Natural killer cell (primary cell): ENCODE data around the gene TMBIM4. TPM values are rescaled to one million over a fixed set of nuclear protein-coding genes. Genes with fewer than 3 reads are reported as not detected.

Experiments used
- ATAC-seq, 3 donors: fragments of 150-1000 bp in 2 of 3; fragments of 200-7000 bp in 1 of 3; cut with Tn5 transposase; 1 replicate in 1 of 3; 2 replicates in 2 of 3; pipeline ENCODE4 v1.10.0; 2021; ENCODE audit warnings: mild to moderate bottlenecking in 2 of 3, moderate library complexity in 2 of 3
- DNase-seq, 2 donors: peaks; one replicate each; pipeline versions ENCODE4 v3.0.0 to v3.0.0-alpha.2; 2013 to 2021; ENCODE audit warnings: mixed read lengths in 1 of 2
- H3K27ac ChIP-seq: one replicate; pipeline ENCODE4 v1.5.1; 2013; ENCODE audit warnings: mild to moderate bottlenecking, low read length
- H3K27me3 ChIP-seq: one replicate; pipeline ENCODE4 v1.6.1; 2013; ENCODE audit warnings: low read length; ENCODE audit not compliant: control insufficient read depth, insufficient read depth
- H3K36me3 ChIP-seq: one replicate; pipeline ENCODE4 v1.6.1; 2013; ENCODE audit warnings: low read length; ENCODE audit not compliant: control insufficient read depth, insufficient read depth
- H3K4me1 ChIP-seq: one replicate; pipeline ENCODE4 v1.6.1; 2013; ENCODE audit warnings: low read length; ENCODE audit not compliant: control insufficient read depth, insufficient read depth
- H3K4me3 ChIP-seq: one replicate; pipeline ENCODE4 v1.5.1; 2013; ENCODE audit warnings: low read length
- H3K9me3 ChIP-seq: one replicate; pipeline ENCODE4 v1.6.1; 2013; ENCODE audit warnings: low read length; ENCODE audit not compliant: control insufficient read depth, insufficient read depth
- H3K27ac Mint-ChIP-seq, 2 donors: one replicate each; pipeline ENCODE4 v1.8.0; 2022; ENCODE audit warnings: mild to moderate bottlenecking in 2 of 2, mixed read lengths in 2 of 2, moderate library complexity in 1 of 2
- H3K27me3 Mint-ChIP-seq, 2 donors: one replicate each; pipeline ENCODE4 v1.8.0; 2022; ENCODE audit warnings: low read depth in 2 of 2, mixed read lengths in 2 of 2
- H3K36me3 Mint-ChIP-seq: one replicate; pipeline ENCODE4 v1.8.0; 2022; ENCODE audit warnings: mixed read lengths
- H3K4me1 Mint-ChIP-seq, 2 donors: one replicate each; pipeline ENCODE4 v1.8.0; 2022; ENCODE audit warnings: mixed read lengths in 2 of 2
- H3K4me3 Mint-ChIP-seq: one replicate; pipeline ENCODE4 v1.8.0; 2022; ENCODE audit warnings: mild to moderate bottlenecking, moderate library complexity, mixed read lengths
- H3K9me3 Mint-ChIP-seq, 2 donors: one replicate each; pipeline ENCODE4 v1.8.0; 2022; ENCODE audit warnings: mixed read lengths in 2 of 2
- CTCF ChIP-seq: fragments of 200-600 bp; IDR thresholded peaks from one replicate; pipeline ENCODE4 v1.8.0; 2022; ENCODE audit warnings: antibody characterized with exemption
- WGBS: methylation state at CpG from one replicate; pipeline ENCODE4 v1.1.7; 2013; ENCODE audit warnings: missing lambda C conversion rate; ENCODE audit not compliant: insufficient coverage; 5-methylcytosine and 5-hydroxymethylcytosine counted together
- intact Hi-C: fragments of 100-400 bp; cut with micrococcal nuclease; formaldehyde crosslinking; loops from one replicate; pipeline ENCODE4 v1.14.2; 2022
- total RNA-seq, 4 donors: library from RNA; stranded (reverse); fragments of 120-200 nt in 1 of 4; gene quantifications; one replicate each; pipeline versions ENCODE4 v1.2.3 to v1.2.4, GENCODE V29; 2013 to 2022

The TMBIM4 gene
- total RNA-seq, 3 donors from 2014 or later (not counting 1 experiment from before 2014, with no cell fraction given): 46.6 to 72.0 (median 63.2) TPM

GRCh38 chr12:66144791-66145754, 24.7 kb downstream of the TMBIM4 start:
- intact Hi-C loops: no loop called here
- peaks cover 83% of the 10 kb centered on the region for H3K36me3 ChIP-seq
- TF ChIP-seq CTCF: peak; percentile 27
- H3K27me3 ChIP-seq: no peaks in the 10 kb centered on the region
- peak overlapping the region; percentile 29 for H3K27ac ChIP-seq
- peaks cover 3% of the 10 kb centered on the region for H3K9me3 ChIP-seq
- 0% methylated on average over 1 of the region's 7 CpGs for WGBS
- Mint-ChIP-seq H3K4me3 (no peak overlapping the region), H3K4me1 (peaks cover 18 to 23% of the 10 kb centered on the region in 2 donors), H3K27ac (peak overlapping the region; percentile 67 to 86), H3K27me3 (no peaks in the 10 kb centered on the region), H3K36me3 (peaks cover 21% of the 10 kb centered on the region), H3K9me3 (peaks cover 6 to 10% of the 10 kb centered on the region in 2 donors)
- H3K4me3 ChIP-seq: no peak overlapping the region
- DNase-seq: peak in 1 of 2 donors; percentile 48
- no peaks in the 10 kb centered on the region for H3K4me1 ChIP-seq
- ATAC-seq: peak; percentile 42 to 79 (median 63)

- Mint-ChIP-seq H3K4me1 (peaks cover 18 to 23% of the 10 kb centered on the region in 2 donors), H3K27ac (no peak overlapping the region)
- intact Hi-C loops: no loop called here
Observed at GRCh38 chr12:66143868-66144267, 25.9 kb downstream of the TMBIM4 start.

GRCh38 chr12:66142826-66143225, 27.0 kb downstream of the TMBIM4 start:
- ATAC-seq: no peak
- Mint-ChIP-seq H3K36me3 (peaks cover 23% of the 10 kb centered on the region), H3K27me3 (no peaks in the 10 kb centered on the region), H3K27ac (no peak overlapping the region), H3K4me3 (no peak overlapping the region), H3K9me3 (peaks cover 6 to 11% of the 10 kb centered on the region in 2 donors), H3K4me1 (peaks cover 18 to 23% of the 10 kb centered on the region in 2 donors)
- DNase-seq: no peak
- no peak overlapping the region for H3K27ac ChIP-seq
- no peaks in the 10 kb centered on the region for H3K27me3 ChIP-seq
- intact Hi-C loops: no loop called here
- H3K4me1 ChIP-seq: no peaks in the 10 kb centered on the region
- H3K36me3 ChIP-seq: peaks cover 78% of the 10 kb centered on the region
- TF ChIP-seq CTCF: no peak
- H3K9me3 ChIP-seq: peaks cover 3% of the 10 kb centered on the region
- H3K4me3 ChIP-seq: no peak overlapping the region

More at GRCh38 chr12:66143868-66144267, 25.9 kb downstream of the TMBIM4 start:
- peaks cover 6 to 11% of the 10 kb centered on the region in 2 donors for H3K9me3 Mint-ChIP-seq
- H3K36me3 ChIP-seq: peaks cover 82% of the 10 kb centered on the region
- no peaks in the 10 kb centered on the region for H3K4me1 ChIP-seq
- H3K27me3 ChIP-seq: no peaks in the 10 kb centered on the region
- WGBS: 100% methylated on average over 1 of the region's 1 CpG
- DNase-seq (no peak), ATAC-seq (no peak)
- peaks cover 23% of the 10 kb centered on the region for H3K36me3 Mint-ChIP-seq
- peaks cover 3% of the 10 kb centered on the region for H3K9me3 ChIP-seq
- no peaks in the 10 kb centered on the region for H3K27me3 Mint-ChIP-seq
- no peak for TF ChIP-seq CTCF
- no peak overlapping the region for H3K27ac ChIP-seq
- no peak overlapping the region for H3K4me3 Mint-ChIP-seq
- H3K4me3 ChIP-seq: no peak overlapping the region
